WTC11 (cell line): Measurements from ENCODE around the gene DCBLD2. TPM values are rescaled to one million over a fixed set of nuclear protein-coding genes. Genes with fewer than 3 reads are reported as not detected.

Experiments
- ATAC-seq: fragments of 200-7000 bp; cut with Tn5 transposase; 2 replicates; pipeline ENCODE4 v1.10.0; 2021; ENCODE audit warnings: mild to moderate bottlenecking, moderate library complexity
- CTCF ChIA-PET: fragments of 300-600 bp; sonication (Branson Sonifier 250); formaldehyde crosslinking; loops from one replicate; lab custom pipeline; 2021; ENCODE audit warnings: antibody characterized with exemption; lab: Charles Lee
- POLR2A ChIA-PET: fragments of 350-600 bp; sonication (Branson Sonifier 250); formaldehyde crosslinking; loops from one replicate; lab custom pipeline; 2021; ENCODE audit warnings: antibody characterized with exemption; lab: Charles Lee
- DNase-seq: peaks from one replicate; pipeline ENCODE4 v3.0.0; 2021; ENCODE audit warnings: low spot score
- H3K27ac Mint-ChIP-seq: 2 replicates; pipeline ENCODE4 v1.8.0; 2021; ENCODE audit warnings: mixed read lengths
- H3K27me3 Mint-ChIP-seq: 2 replicates; pipeline ENCODE4 v1.8.0; 2021; ENCODE audit warnings: low read depth, mild to moderate bottlenecking, moderate library complexity, mixed read lengths
- H3K36me3 Mint-ChIP-seq: 2 replicates; pipeline ENCODE4 v1.8.0; 2021; ENCODE audit warnings: mixed read lengths
- H3K4me1 Mint-ChIP-seq: 2 replicates; pipeline ENCODE4 v1.8.0; 2022; ENCODE audit warnings: mixed read lengths
- H3K4me3 Mint-ChIP-seq: 2 replicates; pipeline ENCODE4 v1.8.0; 2021; ENCODE audit warnings: mild to moderate bottlenecking, moderate library complexity, mixed read lengths
- H3K9me3 Mint-ChIP-seq: 2 replicates; pipeline ENCODE4 v1.8.0; 2021; ENCODE audit warnings: mixed read lengths
- CREM ChIP-seq: sonication (generic); formaldehyde crosslinking; IDR thresholded peaks from 2 replicates; pipeline ENCODE4 v1.8.1; 2022; ENCODE audit warnings: mild to moderate bottlenecking, missing genetic modification reagents, moderate library complexity
- ESRRA ChIP-seq: sonication (generic); formaldehyde crosslinking; IDR thresholded peaks from 2 replicates; pipeline ENCODE4 v1.8.1; 2022; ENCODE audit warnings: mild to moderate bottlenecking, missing genetic modification reagents, borderline replicate concordance
- MXD4 ChIP-seq: fragments of 250-450 bp; sonication (Bioruptor Pico); IDR thresholded peaks from 2 replicates; pipeline ENCODE4 v1.8.0; 2021; ENCODE audit warnings: mild to moderate bottlenecking, moderate library complexity, borderline replicate concordance
- NFE2L1 ChIP-seq: sonication (generic); formaldehyde crosslinking; IDR thresholded peaks from 2 replicates; pipeline ENCODE4 v1.8.1; 2023; ENCODE audit warnings: missing genetic modification reagents
- ZNF138 ChIP-seq: sonication (generic); formaldehyde crosslinking; conservative IDR thresholded peaks from 2 replicates; pipeline ENCODE4 v1.8.1; 2022; ENCODE audit warnings: mild to moderate bottlenecking, moderate library complexity, missing genetic modification reagents
- total RNA-seq: library from RNA; stranded (reverse); gene quantifications from 3 replicates; pipeline ENCODE4 v1.2.3, GENCODE V29; 2021
- TF ChIP-seq, protein P1 (sequence below): sonication (generic); formaldehyde crosslinking; IDR thresholded peaks from 2 replicates; pipeline ENCODE4 v1.8.1; 2022; ENCODE audit warnings: mild to moderate bottlenecking, missing genetic modification reagents, moderate library complexity, borderline replicate concordance
- TF ChIP-seq, protein P2 (sequence below): sonication (generic); formaldehyde crosslinking; IDR thresholded peaks from 2 replicates; pipeline ENCODE4 v1.8.1; 2023; ENCODE audit warnings: mild to moderate bottlenecking, missing genetic modification reagents
- TF ChIP-seq, protein P3 (sequence below): fragments of 250-450 bp; sonication (Bioruptor Pico); IDR thresholded peaks from 2 replicates; pipeline ENCODE4 v1.9.0; 2021; ENCODE audit warnings: moderate library complexity, mild to moderate bottlenecking, inconsistent platforms, borderline replicate concordance
- TF ChIP-seq, protein P4 (sequence below): sonication (generic); formaldehyde crosslinking; IDR thresholded peaks from 2 replicates; pipeline ENCODE4 v1.8.1; 2022; ENCODE audit warnings: missing genetic modification reagents, borderline replicate concordance
- TF ChIP-seq, protein P5 (sequence below): sonication (generic); formaldehyde crosslinking; IDR thresholded peaks from 2 replicates; pipeline ENCODE4 v1.8.0; 2022; ENCODE audit warnings: mild to moderate bottlenecking, missing genetic modification reagents
- TF ChIP-seq, protein P6 (sequence below): fragments of 250-450 bp; sonication (Bioruptor Pico); IDR thresholded peaks from 2 replicates; pipeline ENCODE4 v1.9.0; 2021; ENCODE audit warnings: mild to moderate bottlenecking, borderline replicate concordance

Gene DCBLD2
- total RNA-seq, 1 experiment from 2014 or later = 47.9 TPM

DNA sequence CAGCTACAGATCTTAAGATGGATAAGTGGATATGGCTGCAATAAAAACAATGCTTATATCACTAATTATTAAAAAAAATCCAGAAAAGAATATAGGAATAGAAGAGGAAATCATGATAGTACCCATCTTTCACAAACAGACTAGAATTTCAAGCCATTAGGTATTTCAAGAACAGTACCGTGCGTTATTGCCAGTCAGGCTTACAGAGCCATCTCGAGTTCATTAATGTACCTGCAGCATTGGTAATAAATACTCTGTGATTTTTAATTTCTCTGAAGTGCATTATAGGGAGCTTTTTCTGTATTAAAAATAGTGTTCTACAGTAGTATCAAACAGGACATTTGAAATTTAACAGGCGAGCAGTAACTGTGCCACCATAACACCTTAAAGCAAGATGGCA is 102.7 kb downstream of the DCBLD2 start (continued):
- TF ChIP-seq, protein P1, sequence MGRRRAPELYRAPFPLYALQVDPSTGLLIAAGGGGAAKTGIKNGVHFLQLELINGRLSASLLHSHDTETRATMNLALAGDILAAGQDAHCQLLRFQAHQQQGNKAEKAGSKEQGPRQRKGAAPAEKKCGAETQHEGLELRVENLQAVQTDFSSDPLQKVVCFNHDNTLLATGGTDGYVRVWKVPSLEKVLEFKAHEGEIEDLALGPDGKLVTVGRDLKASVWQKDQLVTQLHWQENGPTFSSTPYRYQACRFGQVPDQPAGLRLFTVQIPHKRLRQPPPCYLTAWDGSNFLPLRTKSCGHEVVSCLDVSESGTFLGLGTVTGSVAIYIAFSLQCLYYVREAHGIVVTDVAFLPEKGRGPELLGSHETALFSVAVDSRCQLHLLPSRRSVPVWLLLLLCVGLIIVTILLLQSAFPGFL = no peak
- TF ChIP-seq, all 79 proteins: peak for 0

DNA sequence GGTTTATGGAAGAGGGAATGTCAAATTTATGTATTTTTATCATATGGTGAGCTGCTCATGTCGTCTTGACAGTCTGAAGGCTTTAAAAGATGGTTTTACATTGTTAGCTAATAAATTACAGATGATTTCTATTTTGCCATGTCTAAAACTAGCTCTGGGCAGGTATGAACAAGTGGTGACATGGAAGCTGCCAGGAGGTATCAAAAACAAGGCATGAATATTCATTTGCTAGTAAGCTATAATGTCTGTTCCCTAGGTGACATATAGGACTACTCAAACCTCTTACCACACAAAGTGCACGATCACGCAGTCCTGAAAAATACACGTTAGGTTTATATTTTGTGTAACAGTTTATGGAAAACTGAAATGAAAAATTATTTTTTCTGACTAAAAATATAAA is 103.6 kb downstream of the DCBLD2 start:
- H3K27me3 Mint-ChIP-seq = no peaks in the 10 kb centered on the region
- H3K4me3 Mint-ChIP-seq = no peak overlapping the region
- ATAC-seq = no peak
- no peak for DNase-seq
- ChIA-PET CTCF (interaction anchor here (1.3 kb wide), 1 partner anchor 19 kb away, joined by 3 read pairs; no protein-coding TSS in a partner anchor), POLR2A (no interaction called here)
- H3K36me3 Mint-ChIP-seq = peaks cover 34% of the 10 kb centered on the region
- peaks cover 4% of the 10 kb centered on the region; the same call in 1 of the 2 replicates for H3K4me1 Mint-ChIP-seq
- peaks cover 2% of the 10 kb centered on the region; the same call in 1 of the 2 replicates for H3K9me3 Mint-ChIP-seq
- TF ChIP-seq, protein P2, sequence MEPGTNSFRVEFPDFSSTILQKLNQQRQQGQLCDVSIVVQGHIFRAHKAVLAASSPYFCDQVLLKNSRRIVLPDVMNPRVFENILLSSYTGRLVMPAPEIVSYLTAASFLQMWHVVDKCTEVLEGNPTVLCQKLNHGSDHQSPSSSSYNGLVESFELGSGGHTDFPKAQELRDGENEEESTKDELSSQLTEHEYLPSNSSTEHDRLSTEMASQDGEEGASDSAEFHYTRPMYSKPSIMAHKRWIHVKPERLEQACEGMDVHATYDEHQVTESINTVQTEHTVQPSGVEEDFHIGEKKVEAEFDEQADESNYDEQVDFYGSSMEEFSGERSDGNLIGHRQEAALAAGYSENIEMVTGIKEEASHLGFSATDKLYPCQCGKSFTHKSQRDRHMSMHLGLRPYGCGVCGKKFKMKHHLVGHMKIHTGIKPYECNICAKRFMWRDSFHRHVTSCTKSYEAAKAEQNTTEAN (CRISPR knock-in tag) = no peak
- TF ChIP-seq CREM (CRISPR knock-in tag) = no peak
- TF ChIP-seq, all 79 proteins: peak for 0
- H3K27ac Mint-ChIP-seq = no peak overlapping the region

DNA sequence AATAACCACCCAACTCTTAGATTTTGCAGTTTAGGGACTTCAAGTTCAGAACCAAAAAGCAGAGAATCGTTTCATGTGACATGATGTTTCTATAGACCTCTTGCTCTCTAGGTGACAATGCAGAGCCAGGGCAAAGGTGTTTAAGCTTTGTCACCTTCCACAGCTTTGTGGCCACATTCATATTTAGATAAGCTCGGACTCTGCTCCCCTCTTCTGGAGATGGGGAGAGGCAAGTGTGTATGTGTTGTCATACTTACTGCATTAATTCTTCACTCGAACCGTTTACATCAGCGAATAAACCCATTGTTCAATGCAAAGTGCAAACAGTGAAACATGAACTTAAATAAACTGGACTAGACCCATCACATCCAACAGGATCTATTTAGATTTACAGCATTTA is 105.2 kb downstream of the DCBLD2 start:
- CTCF ChIA-PET = no interaction called here
- H3K36me3 Mint-ChIP-seq = peaks cover 20% of the 10 kb centered on the region
- no peak overlapping the region for H3K4me3 Mint-ChIP-seq
- H3K27ac Mint-ChIP-seq = no peak overlapping the region
- TF ChIP-seq NFE2L1 (CRISPR knock-in tag) = no peak
- no peak for TF ChIP-seq ZNF138 (CRISPR knock-in tag)
- no peak for TF ChIP-seq MXD4 (CRISPR knock-in tag)
- TF ChIP-seq, protein P3, sequence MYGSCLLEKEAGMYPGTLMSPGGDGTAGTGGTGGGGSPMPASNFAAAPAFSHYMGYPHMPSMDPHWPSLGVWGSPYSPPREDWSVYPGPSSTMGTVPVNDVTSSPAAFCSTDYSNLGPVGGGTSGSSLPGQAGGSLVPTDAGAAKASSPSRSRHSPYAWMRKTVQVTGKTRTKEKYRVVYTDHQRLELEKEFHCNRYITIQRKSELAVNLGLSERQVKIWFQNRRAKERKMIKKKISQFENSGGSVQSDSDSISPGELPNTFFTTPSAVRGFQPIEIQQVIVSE (CRISPR knock-in tag) = no peak
- TF ChIP-seq, protein P4, sequence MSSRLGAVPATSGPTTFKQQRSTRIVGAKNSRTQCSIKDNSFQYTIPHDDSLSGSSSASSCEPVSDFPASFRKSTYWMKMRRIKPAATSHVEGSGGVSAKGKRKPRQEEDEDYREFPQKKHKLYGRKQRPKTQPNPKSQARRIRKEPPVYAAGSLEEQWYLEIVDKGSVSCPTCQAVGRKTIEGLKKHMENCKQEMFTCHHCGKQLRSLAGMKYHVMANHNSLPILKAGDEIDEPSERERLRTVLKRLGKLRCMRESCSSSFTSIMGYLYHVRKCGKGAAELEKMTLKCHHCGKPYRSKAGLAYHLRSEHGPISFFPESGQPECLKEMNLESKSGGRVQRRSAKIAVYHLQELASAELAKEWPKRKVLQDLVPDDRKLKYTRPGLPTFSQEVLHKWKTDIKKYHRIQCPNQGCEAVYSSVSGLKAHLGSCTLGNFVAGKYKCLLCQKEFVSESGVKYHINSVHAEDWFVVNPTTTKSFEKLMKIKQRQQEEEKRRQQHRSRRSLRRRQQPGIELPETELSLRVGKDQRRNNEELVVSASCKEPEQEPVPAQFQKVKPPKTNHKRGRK (CRISPR knock-in tag) = no peak
- no peak for TF ChIP-seq ESRRA (CRISPR knock-in tag)
- no peak for TF ChIP-seq CREM (CRISPR knock-in tag)
- TF ChIP-seq, protein P5, sequence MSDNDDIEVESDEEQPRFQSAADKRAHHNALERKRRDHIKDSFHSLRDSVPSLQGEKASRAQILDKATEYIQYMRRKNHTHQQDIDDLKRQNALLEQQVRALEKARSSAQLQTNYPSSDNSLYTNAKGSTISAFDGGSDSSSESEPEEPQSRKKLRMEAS (CRISPR knock-in tag) = no peak
- TF ChIP-seq, protein P6, sequence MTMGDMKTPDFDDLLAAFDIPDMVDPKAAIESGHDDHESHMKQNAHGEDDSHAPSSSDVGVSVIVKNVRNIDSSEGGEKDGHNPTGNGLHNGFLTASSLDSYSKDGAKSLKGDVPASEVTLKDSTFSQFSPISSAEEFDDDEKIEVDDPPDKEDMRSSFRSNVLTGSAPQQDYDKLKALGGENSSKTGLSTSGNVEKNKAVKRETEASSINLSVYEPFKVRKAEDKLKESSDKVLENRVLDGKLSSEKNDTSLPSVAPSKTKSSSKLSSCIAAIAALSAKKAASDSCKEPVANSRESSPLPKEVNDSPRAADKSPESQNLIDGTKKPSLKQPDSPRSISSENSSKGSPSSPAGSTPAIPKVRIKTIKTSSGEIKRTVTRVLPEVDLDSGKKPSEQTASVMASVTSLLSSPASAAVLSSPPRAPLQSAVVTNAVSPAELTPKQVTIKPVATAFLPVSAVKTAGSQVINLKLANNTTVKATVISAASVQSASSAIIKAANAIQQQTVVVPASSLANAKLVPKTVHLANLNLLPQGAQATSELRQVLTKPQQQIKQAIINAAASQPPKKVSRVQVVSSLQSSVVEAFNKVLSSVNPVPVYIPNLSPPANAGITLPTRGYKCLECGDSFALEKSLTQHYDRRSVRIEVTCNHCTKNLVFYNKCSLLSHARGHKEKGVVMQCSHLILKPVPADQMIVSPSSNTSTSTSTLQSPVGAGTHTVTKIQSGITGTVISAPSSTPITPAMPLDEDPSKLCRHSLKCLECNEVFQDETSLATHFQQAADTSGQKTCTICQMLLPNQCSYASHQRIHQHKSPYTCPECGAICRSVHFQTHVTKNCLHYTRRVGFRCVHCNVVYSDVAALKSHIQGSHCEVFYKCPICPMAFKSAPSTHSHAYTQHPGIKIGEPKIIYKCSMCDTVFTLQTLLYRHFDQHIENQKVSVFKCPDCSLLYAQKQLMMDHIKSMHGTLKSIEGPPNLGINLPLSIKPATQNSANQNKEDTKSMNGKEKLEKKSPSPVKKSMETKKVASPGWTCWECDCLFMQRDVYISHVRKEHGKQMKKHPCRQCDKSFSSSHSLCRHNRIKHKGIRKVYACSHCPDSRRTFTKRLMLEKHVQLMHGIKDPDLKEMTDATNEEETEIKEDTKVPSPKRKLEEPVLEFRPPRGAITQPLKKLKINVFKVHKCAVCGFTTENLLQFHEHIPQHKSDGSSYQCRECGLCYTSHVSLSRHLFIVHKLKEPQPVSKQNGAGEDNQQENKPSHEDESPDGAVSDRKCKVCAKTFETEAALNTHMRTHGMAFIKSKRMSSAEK (CRISPR knock-in tag) = no peak
- TF ChIP-seq, all 79 proteins: peak for 0
- ATAC-seq (no peak), DNase-seq (no peak)
- POLR2A ChIA-PET = no interaction called here
- Mint-ChIP-seq H3K9me3 (no peaks in the 10 kb centered on the region), H3K4me1 (peaks cover 4% of the 10 kb centered on the region; the same call in 1 of the 2 replicates), H3K27me3 (no peaks in the 10 kb centered on the region)
